K562 (cell line): Measurements from ENCODE around the gene MAGEA4. TPM values are rescaled to one million over a fixed set of nuclear protein-coding genes. Genes with fewer than 3 reads are reported as not detected.

ENCODE experiments used
- ATAC-seq: fragments of 200-7000 bp; cut with Tn5 transposase; 3 replicates; pipeline ENCODE4 v1.9.1; 2020; ENCODE audit warnings: moderate library complexity
- BruUV-seq: library from RNA; stranded (reverse); fragments of 400-500 nt; replicated peaks from 2 replicates; lab custom pipeline; 2021; lab: Mats Ljungman, UMichigan
- CTCF ChIA-PET: fragments of 300-600 bp; formaldehyde crosslinking; extraction: SDS; loops from one replicate; lab custom pipeline; 2021; ENCODE audit warnings: low intra/inter-chr PET ratio; lab: Yijun Ruan, JAX
- POLR2A ChIA-PET: fragments of 300-600, 350-650 bp; sonication (Branson Sonifier 250); formaldehyde crosslinking; extraction: SDS; loops from one replicate; lab custom pipeline; 2021; ENCODE audit warnings: antibody characterized with exemption, inconsistent platforms; lab: Yijun Ruan, JAX
- DNase-seq, 4 experiments: peaks; one replicate each; pipeline versions ENCODE4 v3.0.0 to v3.0.0-alpha.2; 2011 to 2018; ENCODE audit warnings: low spot score in 3 of 4, mixed read lengths in 3 of 4; ENCODE audit errors: extremely low read depth in 1 of 4
- FAIRE-seq: peaks from 2 replicates; lab custom pipeline; 2011; peaks lifted over from hg19 to GRCh38; lab: Jason Lieb, UNC
- H2AFZ ChIP-seq: 2 replicates; pipeline ENCODE4 v1.6.0; 2011; ENCODE audit warnings: low read depth, low read length, control low read depth, inconsistent platforms
- H3K27ac ChIP-seq: fragments of 200-600 bp; 3 replicates; pipeline ENCODE4 v1.8.0; 2011; ENCODE audit warnings: low read depth, mild to moderate bottlenecking, control low read depth, inconsistent platforms, low read length, moderate library complexity, mixed read lengths; ENCODE audit errors: extremely low read depth
- H3K27me3 ChIP-seq, 2 experiments: fragments of 300-600 bp in 1 of 2; 2 replicates in 1 of 2; 3 replicates in 1 of 2; pipeline versions ENCODE4 v1.6.0 to v1.8.0; 2011; ENCODE audit warnings: inconsistent platforms in 2 of 2, low read length in 2 of 2, mild to moderate bottlenecking in 1 of 2, mixed read lengths in 1 of 2, moderate library complexity in 1 of 2; ENCODE audit not compliant: control insufficient read depth in 2 of 2, insufficient read depth in 2 of 2
- H3K36me3 ChIP-seq: fragments of 300-600 bp; 3 replicates; pipeline ENCODE4 v1.8.0; 2011; ENCODE audit warnings: mild to moderate bottlenecking, low read length, inconsistent platforms; ENCODE audit not compliant: control insufficient read depth, insufficient read depth
- H3K4me1 ChIP-seq, 2 experiments: fragments of 200-600 bp in 1 of 2; replicated peaks in 1 of 2; 2 replicates in 1 of 2; 3 replicates in 1 of 2; pipeline versions ENCODE4 v1.5.1 to v1.8.0; 2011; ENCODE audit warnings: inconsistent platforms in 2 of 2, low read length in 2 of 2, mild to moderate bottlenecking in 1 of 2, mixed read lengths in 1 of 2, moderate library complexity in 1 of 2; ENCODE audit not compliant: control insufficient read depth in 2 of 2, insufficient read depth in 2 of 2
- H3K4me2 ChIP-seq: 2 replicates; pipeline ENCODE4 v1.6.1; 2011; ENCODE audit warnings: low read length, control low read depth, inconsistent platforms, mixed read lengths; ENCODE audit not compliant: insufficient read depth
- H3K4me3 ChIP-seq: fragments of 200-600 bp; sonication (generic), shearing (Covaris generic); 2 replicates; pipeline ENCODE4 v1.5.1; 2016; ENCODE audit warnings: control low read depth, inconsistent platforms
- H3K79me2 ChIP-seq: fragments of 200-600 bp; 3 replicates; pipeline ENCODE4 v1.8.0; 2011; ENCODE audit warnings: low read length, inconsistent platforms; ENCODE audit not compliant: control insufficient read depth, insufficient read depth
- H3K9ac ChIP-seq, 2 experiments: 2 replicates each; pipeline versions ENCODE4 v1.6.0 to v1.6.1; 2011; ENCODE audit warnings: low read depth in 2 of 2, low read length in 2 of 2, control low read depth in 1 of 2, inconsistent platforms in 1 of 2, mild to moderate bottlenecking in 1 of 2, mixed read lengths in 1 of 2; ENCODE audit not compliant: insufficient read depth in 1 of 2
- H3K9me1 ChIP-seq: one replicate; pipeline ENCODE4 v1.6.0; 2011; ENCODE audit warnings: inconsistent platforms, mild to moderate bottlenecking, low read length, moderate library complexity; ENCODE audit not compliant: control insufficient read depth, insufficient read depth
- H3K9me3 ChIP-seq: replicated peaks from 2 replicates; pipeline ENCODE4 v1.5.1; 2011; ENCODE audit warnings: low read depth, low read length, inconsistent platforms; ENCODE audit not compliant: control insufficient read depth, insufficient read depth
- H4K20me1 ChIP-seq: replicated peaks from 2 replicates; pipeline ENCODE4 v1.6.1; 2011; ENCODE audit warnings: low read length, inconsistent platforms, mixed read lengths; ENCODE audit not compliant: control insufficient read depth, insufficient read depth
- NFIC ChIP-seq: fragments of 450-650 bp; IDR thresholded peaks from 2 replicates; pipeline ENCODE4 v1.6.1; 2017; ENCODE audit warnings: mild to moderate bottlenecking, inconsistent platforms
- NFIX ChIP-seq: fragments of 250-450 bp; sonication (Bioruptor Pico); IDR thresholded peaks from 2 replicates; pipeline ENCODE4 v1.4.0; 2020; ENCODE audit warnings: low read depth, mild to moderate bottlenecking, moderate library complexity
- WGBS: fragments of 100-300 bp; shearing (Covaris generic); methylation state at CpG from one replicate; pipeline ENCODE4 v1.1.6; 2016; ENCODE audit warnings: low coverage, mixed read lengths; ENCODE audit not compliant: insufficient coverage; ENCODE audit errors: missing lambda C conversion rate; 5-methylcytosine and 5-hydroxymethylcytosine counted together
- in situ Hi-C: fragments of 300-500 bp; cut with MboI; formaldehyde crosslinking; loops from 4 replicates; pipeline ENCODE4 v1.15.0; 2018; ENCODE audit warnings: inconsistent platforms, mixed read lengths
- intact Hi-C: fragments of 100-400 bp; cut with micrococcal nuclease; formaldehyde crosslinking; loops from 2 replicates; pipeline ENCODE4 v1.14.2; 2022
- polyA plus RNA-seq, 8 experiments: library from polyadenylated mRNA; depleted of rRNA in 4 of 8; stranded (reverse) in 5 of 8; unstranded in 3 of 8; fragments of >200 nt; fragmentation: Nextera tagmentation in 2 of 8; fragmentation: Illumina TruSeq in 1 of 8; extraction: Ambion mirVana in 2 of 8; extraction: Trizol in 1 of 8; gene quantifications; 2 replicates each; pipeline versions ENCODE4 v1.2.1 to v1.2.3, GENCODE V29; 2011 to 2014; ENCODE audit warnings: inconsistent platforms in 1 of 8, missing spikeins in 1 of 8
- total RNA-seq, 7 experiments: library from RNA; depleted of rRNA in 6 of 7; stranded (reverse); fragments of >200 nt in 6 of 7; fragmentation: Illumina TruSeq in 2 of 7; extraction: Trizol in 2 of 7; gene quantifications; 2 replicates each; pipeline versions ENCODE4 v1.2.1 to v1.2.3, GENCODE V29; 2011 to 2021; ENCODE audit warnings: low replicate concordance in 1 of 7
- TF ChIP-seq, protein P1 (sequence below): fragments of 250-450 bp; sonication (Bioruptor Pico); IDR thresholded peaks from 2 replicates; pipeline ENCODE4 v1.4.0; 2020; ENCODE audit warnings: mild to moderate bottlenecking, moderate library complexity
- TF ChIP-seq, protein P2 (sequence below): fragments of 450-650 bp; IDR thresholded peaks from 2 replicates; pipeline ENCODE4 v1.6.1; 2018; ENCODE audit warnings: mild to moderate bottlenecking, low read depth; ENCODE audit not compliant: partially characterized antibody

The MAGEA4 gene
- total and polyA plus RNA-seq, 9 of the 15 experiments (the other 6 are each of a cell fraction or from before 2014, with no cell fraction given): 0.42 to 1.9 (median 0.69) TPM

DNA sequence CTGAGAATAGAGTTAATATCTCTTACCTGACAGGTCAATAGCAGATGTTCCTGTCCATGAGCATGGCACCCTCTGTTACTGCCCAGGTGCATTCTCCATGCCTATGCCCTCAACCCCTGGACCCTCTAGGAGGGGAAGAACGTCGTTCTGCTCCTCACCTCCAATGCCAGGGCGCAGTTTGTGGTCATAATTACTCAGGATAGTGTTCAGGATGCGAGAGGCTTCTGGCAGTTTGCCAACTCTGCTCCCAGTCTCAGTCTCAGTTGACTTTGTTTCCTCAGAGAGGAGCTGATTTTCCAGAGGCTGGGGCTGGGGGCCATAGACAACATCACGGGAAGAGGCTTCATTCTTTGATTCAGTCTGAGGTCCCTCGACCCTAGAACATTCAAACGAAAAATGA, 57.3 kb downstream of the MAGEA4 start:
- no TSS peak for BruUV-seq

More for the DNA sequence above, 57.3 kb downstream of the MAGEA4 start:
- Histone ChIP-seq H3K79me2 (peaks cover 65% of the 10 kb centered on the region), H3K4me3 (peak overlapping the region; percentile 93; the same call in 1 of the 2 replicates), H4K20me1 (peaks cover 17% of the 10 kb centered on the region), H3K4me1 (peaks cover 8 to 14% of the 10 kb centered on the region in 2 experiments; a peak in 4 of 5 replicates), H3K27me3 (no peaks in the 10 kb centered on the region), H3K4me2 (peak overlapping the region; percentile 1; the same call in 1 of the 2 replicates), H2AFZ (no peak overlapping the region), H3K9me3 (no peaks in the 10 kb centered on the region), H3K36me3 (peaks cover 64% of the 10 kb centered on the region), H3K9ac (no peak overlapping the region), H3K27ac (no peak overlapping the region), H3K9me1 (peaks cover 2% of the 10 kb centered on the region)
- in situ Hi-C loops: no loop called here
- FAIRE-seq (no peak), ATAC-seq (no peak), DNase-seq (no peak)
- WGBS: 77% methylated on average over 4 of the region's 7 CpGs
- ChIA-PET CTCF (no interaction called here), POLR2A (interaction anchor here (0.7 kb wide), 1 partner anchor 30 kb away, joined by 3 read pairs; no protein-coding TSS in a partner anchor)
- TF ChIP-seq NFIX (CRISPR knock-in tag) (peak; percentile 90), NFIC (peak; percentile 94)
- TF ChIP-seq, protein P1, sequence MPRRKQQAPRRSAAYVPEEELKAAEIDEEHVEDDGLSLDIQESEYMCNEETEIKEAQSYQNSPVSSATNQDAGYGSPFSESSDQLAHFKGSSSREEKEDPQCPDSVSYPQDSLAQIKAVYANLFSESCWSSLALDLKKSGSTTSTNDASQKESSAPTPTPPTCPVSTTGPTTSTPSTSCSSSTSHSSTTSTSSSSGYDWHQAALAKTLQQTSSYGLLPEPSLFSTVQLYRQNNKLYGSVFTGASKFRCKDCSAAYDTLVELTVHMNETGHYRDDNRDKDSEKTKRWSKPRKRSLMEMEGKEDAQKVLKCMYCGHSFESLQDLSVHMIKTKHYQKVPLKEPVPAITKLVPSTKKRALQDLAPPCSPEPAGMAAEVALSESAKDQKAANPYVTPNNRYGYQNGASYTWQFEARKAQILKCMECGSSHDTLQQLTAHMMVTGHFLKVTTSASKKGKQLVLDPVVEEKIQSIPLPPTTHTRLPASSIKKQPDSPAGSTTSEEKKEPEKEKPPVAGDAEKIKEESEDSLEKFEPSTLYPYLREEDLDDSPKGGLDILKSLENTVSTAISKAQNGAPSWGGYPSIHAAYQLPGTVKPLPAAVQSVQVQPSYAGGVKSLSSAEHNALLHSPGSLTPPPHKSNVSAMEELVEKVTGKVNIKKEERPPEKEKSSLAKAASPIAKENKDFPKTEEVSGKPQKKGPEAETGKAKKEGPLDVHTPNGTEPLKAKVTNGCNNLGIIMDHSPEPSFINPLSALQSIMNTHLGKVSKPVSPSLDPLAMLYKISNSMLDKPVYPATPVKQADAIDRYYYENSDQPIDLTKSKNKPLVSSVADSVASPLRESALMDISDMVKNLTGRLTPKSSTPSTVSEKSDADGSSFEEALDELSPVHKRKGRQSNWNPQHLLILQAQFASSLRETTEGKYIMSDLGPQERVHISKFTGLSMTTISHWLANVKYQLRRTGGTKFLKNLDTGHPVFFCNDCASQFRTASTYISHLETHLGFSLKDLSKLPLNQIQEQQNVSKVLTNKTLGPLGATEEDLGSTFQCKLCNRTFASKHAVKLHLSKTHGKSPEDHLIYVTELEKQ (CRISPR knock-in tag): no peak
- TF ChIP-seq, protein P2, sequence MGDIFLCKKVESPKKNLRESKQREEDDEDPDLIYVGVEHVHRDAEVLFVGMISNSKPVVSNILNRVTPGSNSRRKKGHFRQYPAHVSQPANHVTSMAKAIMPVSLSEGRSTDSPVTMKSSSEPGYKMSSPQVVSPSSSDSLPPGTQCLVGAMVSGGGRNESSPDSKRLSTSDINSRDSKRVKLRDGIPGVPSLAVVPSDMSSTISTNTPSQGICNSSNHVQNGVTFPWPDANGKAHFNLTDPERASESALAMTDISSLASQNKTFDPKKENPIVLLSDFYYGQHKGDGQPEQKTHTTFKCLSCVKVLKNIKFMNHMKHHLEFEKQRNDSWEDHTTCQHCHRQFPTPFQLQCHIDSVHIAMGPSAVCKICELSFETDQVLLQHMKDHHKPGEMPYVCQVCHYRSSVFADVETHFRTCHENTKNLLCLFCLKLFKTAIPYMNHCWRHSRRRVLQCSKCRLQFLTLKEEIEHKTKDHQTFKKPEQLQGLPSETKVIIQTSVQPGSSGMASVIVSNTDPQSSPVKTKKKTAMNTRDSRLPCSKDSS: no peak
- intact Hi-C loops: loop anchor here (5.0 to 10.0 kb wide), 3 partner anchors 155 to 372 kb away; no protein-coding TSS in a partner anchor
